Activated naive CD4-positive, alpha-beta T cell treated with anti-CD3 and anti-CD28 coated beads, Interleukin-2, amount 10 ng/mL, durations not matched to agents 7 days and 5 days (primary cell): ENCODE data around the gene STYXL2.

Experiments
- CTCF ChIA-PET: fragments of 350-600 bp; sonication (Branson Sonifier 250); formaldehyde crosslinking; loops from one replicate; lab custom pipeline; 2021; ENCODE audit warnings: antibody characterized with exemption; lab: Charles Lee
- DNase-seq: peaks from one replicate; pipeline ENCODE4 v3.0.0-alpha.2; 2020
- H3K27ac Mint-ChIP-seq: one replicate; pipeline ENCODE4 v1.8.0; 2021; ENCODE audit warnings: mild to moderate bottlenecking, moderate library complexity, mixed read lengths
- H3K27me3 Mint-ChIP-seq: one replicate; pipeline ENCODE4 v1.8.0; 2021; ENCODE audit warnings: mild to moderate bottlenecking, mixed read lengths
- H3K36me3 Mint-ChIP-seq: one replicate; pipeline ENCODE4 v1.8.0; 2021; ENCODE audit warnings: mixed read lengths
- H3K4me1 Mint-ChIP-seq: one replicate; pipeline ENCODE4 v1.8.0; 2021; ENCODE audit warnings: mixed read lengths
- H3K4me3 Mint-ChIP-seq: one replicate; pipeline ENCODE4 v1.8.0; 2021; ENCODE audit warnings: mild to moderate bottlenecking, moderate library complexity, mixed read lengths
- H3K9me3 Mint-ChIP-seq: one replicate; pipeline ENCODE4 v1.8.0; 2021; ENCODE audit warnings: mixed read lengths

The STYXL2 gene

GRCh38 chr1:167086033-167086432 is 7.8 kb upstream of the STYXL2 start:
- Mint-ChIP-seq H3K27ac (no peak overlapping the region), H3K27me3 (peaks cover 6% of the 10 kb centered on the region), H3K4me1 (peaks cover 24% of the 10 kb centered on the region), H3K9me3 (no peaks in the 10 kb centered on the region), H3K4me3 (no peak overlapping the region), H3K36me3 (no peaks in the 10 kb centered on the region)
- no peak for DNase-seq
- CTCF ChIA-PET: no interaction called here

DNA sequence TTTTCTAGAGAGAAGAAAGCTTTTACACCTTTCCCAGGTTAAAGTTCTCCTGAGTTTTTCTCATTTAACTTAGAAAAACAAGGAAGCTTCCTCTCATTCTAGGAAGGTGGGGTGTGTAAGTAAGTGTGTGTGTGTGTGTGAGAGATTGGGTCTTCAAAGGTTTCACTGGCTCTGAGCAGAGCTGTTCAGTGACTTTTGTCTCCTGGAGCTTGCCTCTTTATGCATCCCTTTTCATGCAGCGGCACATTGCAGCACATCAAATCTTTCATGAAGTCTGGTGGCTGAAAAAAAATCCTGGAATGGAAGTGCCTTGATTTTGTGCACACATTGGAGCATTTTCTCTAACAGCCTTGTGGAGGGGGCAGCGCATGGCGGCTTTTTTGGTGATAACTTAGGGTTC is 7.1 kb upstream of the STYXL2 start:
- CTCF ChIA-PET: no interaction called here
- peaks cover 28% of the 10 kb centered on the region for H3K4me1 Mint-ChIP-seq
- no peak for DNase-seq
- peaks cover 6% of the 10 kb centered on the region for H3K27me3 Mint-ChIP-seq
- H3K36me3 Mint-ChIP-seq: no peaks in the 10 kb centered on the region
- no peak overlapping the region for H3K27ac Mint-ChIP-seq
- H3K4me3 Mint-ChIP-seq: no peak overlapping the region
- no peaks in the 10 kb centered on the region for H3K9me3 Mint-ChIP-seq

GRCh38 chr1:167088746-167089417 is 5.0 kb upstream of the STYXL2 start:
- Mint-ChIP-seq H3K9me3 (no peaks in the 10 kb centered on the region), H3K27me3 (no peaks in the 10 kb centered on the region), H3K4me1 (peaks cover 30% of the 10 kb centered on the region), H3K27ac (peak overlapping the region; percentile 94), H3K4me3 (no peak overlapping the region), H3K36me3 (peaks cover 2% of the 10 kb centered on the region)
- DNase-seq: no peak
- CTCF ChIA-PET: interaction anchor here (0.8 to 1.1 kb wide), 3 partner anchors 9 to 38 kb away, joined by 3 read pairs; no protein-coding TSS in a partner anchor

DNA sequence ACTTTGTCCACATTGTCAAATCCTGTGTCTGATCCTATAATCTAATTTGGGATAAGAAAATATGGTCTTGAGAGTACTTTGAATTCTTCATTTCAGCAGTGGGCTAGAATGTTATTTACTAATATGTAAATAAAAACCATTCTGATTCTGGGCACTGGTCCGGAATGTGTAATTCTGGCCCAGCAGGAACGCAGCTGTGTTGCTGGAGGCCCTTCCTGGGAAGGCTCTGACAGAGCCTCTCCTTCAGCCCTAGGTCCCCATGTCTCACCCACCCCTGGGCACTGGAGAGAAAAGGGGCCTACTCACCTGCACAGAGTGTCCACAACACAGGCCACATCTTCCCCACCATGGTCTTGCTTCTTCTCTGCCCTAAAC is 3.9 kb upstream of the STYXL2 start:
- no peak for DNase-seq

DNA sequence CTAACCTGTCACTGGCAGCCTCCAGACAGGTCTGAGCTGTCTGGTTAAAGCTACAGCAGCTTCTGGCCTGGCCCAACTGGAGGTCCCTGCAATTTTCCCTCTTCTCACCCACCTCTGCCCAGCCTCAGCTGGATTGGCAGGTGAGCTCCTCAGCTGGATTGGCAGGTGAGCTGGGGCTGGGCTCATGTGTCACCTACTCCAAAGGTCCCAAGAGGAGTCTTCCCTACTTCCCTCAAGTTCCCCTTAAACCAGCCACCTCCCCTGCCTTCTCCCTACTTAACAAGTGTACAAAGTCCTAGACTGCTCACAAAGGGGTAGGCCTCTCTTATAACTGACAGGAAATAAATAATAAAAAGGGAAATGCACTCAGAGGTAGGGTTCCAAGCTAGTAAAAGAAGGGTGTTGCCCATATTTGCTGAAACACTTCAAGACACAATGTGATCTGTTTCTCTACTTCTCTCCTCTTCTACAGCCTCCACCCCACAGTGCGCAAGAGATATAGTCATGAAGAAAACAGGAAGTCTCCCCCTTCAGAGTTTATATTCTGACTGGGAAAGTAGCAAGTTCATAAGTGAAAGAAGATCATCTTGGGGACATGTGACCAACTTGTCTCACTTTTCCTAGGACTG is 3.4 kb upstream of the STYXL2 start, which contains the start of gene GPA33:
Gene GPA33, minus strand, starts transcription at position 64 of the 629 bp plus-strand sequence. CDS start 90 bp downstream, outside the sequence.
- Mint-ChIP-seq H3K4me1 (peaks cover 33% of the 10 kb centered on the region), H3K27me3 (no peaks in the 10 kb centered on the region), H3K4me3 (peak within 1 kb of the TSS; percentile 69), H3K36me3 (peaks cover 2% of the 10 kb centered on the region), H3K9me3 (no peaks in the 10 kb centered on the region), H3K27ac (peak within 1 kb of the TSS; percentile 94)
- CTCF ChIA-PET: interaction anchor here (1.6 kb wide), 1 partner anchor 19 kb away, joined by 7 read pairs; no protein-coding TSS in a partner anchor
- DNase-seq: peak; percentile 55

More for the DNA sequence above, 3.9 kb upstream of the STYXL2 start:
- Mint-ChIP-seq H3K4me1 (peaks cover 31% of the 10 kb centered on the region), H3K36me3 (peaks cover 2% of the 10 kb centered on the region), H3K9me3 (no peaks in the 10 kb centered on the region), H3K4me3 (peak overlapping the region; percentile 69), H3K27ac (peak overlapping the region; percentile 94), H3K27me3 (no peaks in the 10 kb centered on the region)
- CTCF ChIA-PET: interaction anchor here (0.6 to 1.6 kb wide), 3 partner anchors 19 to 31 kb away, joined by 3 to 7 read pairs (median 3); no protein-coding TSS in a partner anchor

- Mint-ChIP-seq H3K9me3 (no peaks in the 10 kb centered on the region), H3K27ac (no peak overlapping the region), H3K36me3 (peaks cover 2% of the 10 kb centered on the region), H3K27me3 (no peaks in the 10 kb centered on the region), H3K4me3 (no peak overlapping the region), H3K4me1 (peaks cover 33% of the 10 kb centered on the region)
- no peak for DNase-seq
- CTCF ChIA-PET: interaction anchor here (0.9 to 1.8 kb wide), 3 partner anchors 13 to 127 kb away, joined by 3 to 5 read pairs (median 5); no protein-coding TSS in a partner anchor
These were observed 1.2 kb upstream of the STYXL2 start for GRCh38 chr1:167092653-167093052.

- Mint-ChIP-seq H3K9me3 (no peaks in the 10 kb centered on the region), H3K36me3 (peaks cover 2% of the 10 kb centered on the region), H3K4me1 (peaks cover 22% of the 10 kb centered on the region), H3K27me3 (peaks cover 3% of the 10 kb centered on the region), H3K27ac (no peak overlapping the region), H3K4me3 (no peak overlapping the region)
- CTCF ChIA-PET: interaction anchor here (0.8 kb wide), 1 partner anchor 28 kb away, joined by 3 read pairs; no protein-coding TSS in a partner anchor
- no peak for DNase-seq
These were observed 815 bp downstream of the STYXL2 start for GRCh38 chr1:167094690-167095089.

GRCh38 chr1:167095368-167095767 is 1.5 kb downstream of the STYXL2 start:
- Mint-ChIP-seq H3K36me3 (peaks cover 2% of the 10 kb centered on the region), H3K27me3 (peaks cover 3% of the 10 kb centered on the region), H3K9me3 (no peaks in the 10 kb centered on the region), H3K27ac (no peak overlapping the region), H3K4me1 (peaks cover 16% of the 10 kb centered on the region), H3K4me3 (no peak overlapping the region)
- CTCF ChIA-PET: no interaction called here
- no peak for DNase-seq

- H3K9me3 Mint-ChIP-seq: no peaks in the 10 kb centered on the region
- H3K36me3 Mint-ChIP-seq: peaks cover 2% of the 10 kb centered on the region
- H3K4me1 Mint-ChIP-seq: peaks cover 20% of the 10 kb centered on the region
- H3K27ac Mint-ChIP-seq: no peak overlapping the region
- DNase-seq: no peak
- H3K27me3 Mint-ChIP-seq: peaks cover 7% of the 10 kb centered on the region
- no peak overlapping the region for H3K4me3 Mint-ChIP-seq
- CTCF ChIA-PET: no interaction called here
These were observed 6.0 kb downstream of the STYXL2 start for GRCh38 chr1:167099851-167100250.

DNA sequence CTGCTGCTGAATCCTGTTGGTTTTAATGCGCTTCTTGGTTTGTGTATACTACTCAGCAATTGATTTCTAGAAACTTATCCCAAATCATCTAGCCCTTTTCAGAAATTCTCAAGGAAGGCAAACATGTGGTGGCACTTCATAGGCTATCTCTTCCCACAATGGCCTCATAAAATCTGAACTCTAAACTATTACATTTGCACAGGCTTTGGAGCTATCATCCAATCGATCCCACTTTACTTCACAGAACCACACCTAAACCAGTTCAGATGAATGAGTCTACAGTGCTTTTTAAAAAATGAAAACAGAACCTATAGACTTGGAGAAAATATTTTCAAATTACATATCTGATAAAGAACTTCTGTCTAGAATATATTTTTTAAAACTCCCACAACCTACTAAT is 6.9 kb downstream of the STYXL2 start:
- Mint-ChIP-seq H3K4me1 (peaks cover 27% of the 10 kb centered on the region), H3K4me3 (no peak overlapping the region), H3K9me3 (no peaks in the 10 kb centered on the region), H3K27me3 (peaks cover 7% of the 10 kb centered on the region), H3K27ac (no peak overlapping the region), H3K36me3 (peaks cover 2% of the 10 kb centered on the region)
- DNase-seq: no peak
- CTCF ChIA-PET: no interaction called here

GRCh38 chr1:167101754-167102153 is 7.9 kb downstream of the STYXL2 start:
- DNase-seq: no peak
- Mint-ChIP-seq H3K27ac (no peak overlapping the region), H3K27me3 (peaks cover 7% of the 10 kb centered on the region), H3K36me3 (peaks cover 2% of the 10 kb centered on the region), H3K9me3 (no peaks in the 10 kb centered on the region), H3K4me3 (no peak overlapping the region), H3K4me1 (peaks cover 29% of the 10 kb centered on the region)
- CTCF ChIA-PET: no interaction called here

- CTCF ChIA-PET: no interaction called here
- peaks cover 34% of the 10 kb centered on the region for H3K4me1 Mint-ChIP-seq
- no peak overlapping the region for H3K4me3 Mint-ChIP-seq
- peaks cover 2% of the 10 kb centered on the region for H3K36me3 Mint-ChIP-seq
- no peak overlapping the region for H3K27ac Mint-ChIP-seq
- H3K9me3 Mint-ChIP-seq: no peaks in the 10 kb centered on the region
- DNase-seq: no peak
- peaks cover 7% of the 10 kb centered on the region for H3K27me3 Mint-ChIP-seq
These were observed 9.2 kb downstream of the STYXL2 start for GRCh38 chr1:167102906-167103573.

GRCh38 chr1:167104256-167104633 is 10.4 kb downstream of the STYXL2 start:
- H3K36me3 Mint-ChIP-seq: peaks cover 4% of the 10 kb centered on the region
- peak overlapping the region; percentile 67 for H3K27ac Mint-ChIP-seq
- H3K27me3 Mint-ChIP-seq: peaks cover 4% of the 10 kb centered on the region
- no peak for DNase-seq
- H3K4me1 Mint-ChIP-seq: peaks cover 46% of the 10 kb centered on the region
- peak overlapping the region; percentile 33 for H3K4me3 Mint-ChIP-seq
- CTCF ChIA-PET: interaction anchor here (1.2 kb wide), 2 partner anchors 17 to 45 kb away, joined by 4 to 5 read pairs; no protein-coding TSS in a partner anchor
- H3K9me3 Mint-ChIP-seq: no peaks in the 10 kb centered on the region
